Lower leg skin (tissue), 4 donors: ENCODE data around the gene ERC2. TPM values are rescaled to one million over a fixed set of nuclear protein-coding genes. Genes with fewer than 3 reads are reported as not detected.

Experiments used
- DNase-seq, 2 donors: peaks; one replicate each; pipeline ENCODE4 v3.0.0-alpha.2; 2019; ENCODE audit warnings: low spot score in 2 of 2
- H3K4me3 ChIP-seq: fragments of 200-600 bp; sonication (generic); 2 replicates; pipeline ENCODE4 v1.5.1; 2017; ENCODE audit warnings: mild to moderate bottlenecking, low read depth; ENCODE audit not compliant: poor library complexity, severe bottlenecking
- CTCF ChIP-seq, 3 donors: fragments of 450-650 bp; IDR thresholded peaks; one replicate each; pipeline ENCODE4 v1.5.1; 2016; ENCODE audit warnings: antibody characterized with exemption in 3 of 3, mild to moderate bottlenecking in 3 of 3, moderate library complexity in 2 of 3
- POLR2A ChIP-seq, 2 donors: fragments of 450-650 bp; IDR thresholded peaks; one replicate each; pipeline ENCODE4 v1.6.1; 2016 to 2017; ENCODE audit warnings: antibody characterized with exemption in 2 of 2, mild to moderate bottlenecking in 1 of 2, moderate library complexity in 1 of 2
- WGBS, 2 donors: methylation state at CpG; one replicate each; pipeline ENCODE4 v1.1.5; 2018; 5-methylcytosine and 5-hydroxymethylcytosine counted together
- intact Hi-C: fragments of 100-400 bp; cut with DNase I; formaldehyde crosslinking; loops from one replicate; pipeline ENCODE4 v1.15.0; 2023; ENCODE audit warnings: low total_unique reads
- total RNA-seq, 4 donors: library from RNA; depleted of rRNA; stranded (reverse); fragments of >200 nt; gene quantifications; one replicate each; pipeline ENCODE4 v1.1.0, GENCODE V29; 2016

ERC2 gene
- total RNA-seq, 4 donors from 2014 or later: 0.23 to 1.3 (median 0.42) TPM; not detected in 1

GRCh38 chr3:56113908-56114307 is 354.4 kb downstream of the ERC2 start:
- H3K4me3 ChIP-seq: no peak overlapping the region
- intact Hi-C loops: no loop called here
- no peak for TF ChIP-seq POLR2A (IDR thresholded peaks at IDR 0.05)
- no peak for TF ChIP-seq CTCF (IDR thresholded peaks at IDR 0.05)
- WGBS, 2 donors: 93 to 94% methylated on average over 2 of the region's 2 CpGs
- DNase-seq: no peak

GRCh38 chr3:56113231-56113630 is 355.0 kb downstream of the ERC2 start:
- no peak for TF ChIP-seq POLR2A (IDR thresholded peaks at IDR 0.05)
- no peak for TF ChIP-seq CTCF (IDR thresholded peaks at IDR 0.05)
- WGBS, 2 donors: 90 to 92% methylated on average over 1 of the region's 1 CpG
- H3K4me3 ChIP-seq: no peak overlapping the region
- no peak for DNase-seq
- intact Hi-C loops: no loop called here

- no peak overlapping the region for H3K4me3 ChIP-seq
These were observed 356.5 kb downstream of the ERC2 start for GRCh38 chr3:56111606-56112304.

GRCh38 chr3:56110886-56111285 is 357.4 kb downstream of the ERC2 start:
- no peak overlapping the region for H3K4me3 ChIP-seq
- no peak for TF ChIP-seq POLR2A (IDR thresholded peaks at IDR 0.05)
- TF ChIP-seq CTCF (IDR thresholded peaks at IDR 0.05): no peak
- no peak for DNase-seq
- intact Hi-C loops: no loop called here
- 59 to 63% methylated on average over 3 of the region's 3 CpGs for WGBS, 2 donors

More at GRCh38 chr3:56111606-56112304, 356.5 kb downstream of the ERC2 start:
- intact Hi-C loops: no loop called here
- 37 to 52% methylated on average over 3 of the region's 3 CpGs for WGBS, 2 donors
- no peak for DNase-seq
- TF ChIP-seq CTCF (IDR thresholded peaks at IDR 0.05) (no peak), POLR2A (IDR thresholded peaks at IDR 0.05) (no peak)

- TF ChIP-seq CTCF (IDR thresholded peaks at IDR 0.05) (no peak), POLR2A (IDR thresholded peaks at IDR 0.05) (no peak)
- intact Hi-C loops: no loop called here
- no peak overlapping the region for H3K4me3 ChIP-seq
- DNase-seq: no peak
These were observed 361.1 kb downstream of the ERC2 start for GRCh38 chr3:56107157-56107556.

GRCh38 chr3:56102032-56102431 is 366.2 kb downstream of the ERC2 start:
- no peak overlapping the region for H3K4me3 ChIP-seq
- intact Hi-C loops: no loop called here
- peak in 1 of 2 donors; percentile 72 for DNase-seq
- WGBS, 2 donors: 78 to 88% methylated on average over 6 of the region's 6 CpGs
- TF ChIP-seq CTCF (IDR thresholded peaks at IDR 0.05) (no peak), POLR2A (IDR thresholded peaks at IDR 0.05) (no peak)
